ENCODE results near the gene DEAF1.
A peak's percentile ranks its signal among the peaks of the same experiment; 100 is the strongest.
"Not testable (repeated sequence)": the region's sequence is repeated elsewhere in the genome, so short reads cannot be mapped to it uniquely, and the experiment has no call there.

Gene DEAF1

DNA sequence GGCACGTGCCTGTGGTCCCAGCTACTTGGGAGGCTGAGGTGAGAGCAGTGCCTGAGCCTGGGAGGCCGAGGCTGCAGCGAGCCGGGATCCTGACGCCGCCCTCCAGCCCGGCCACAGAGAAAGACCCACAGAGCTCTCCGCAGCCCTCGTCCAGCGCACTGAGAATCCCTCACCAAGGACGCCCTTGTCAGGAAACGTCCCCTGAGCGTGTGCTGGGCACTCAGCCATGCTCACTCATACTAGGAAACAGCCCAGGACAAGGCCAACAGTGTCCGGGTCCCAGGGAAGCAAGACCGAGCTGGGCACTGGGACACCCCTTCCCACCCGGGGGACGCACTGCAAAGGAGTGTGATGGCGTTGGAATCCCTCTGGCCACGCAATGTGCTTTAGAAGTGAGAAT is 14.5 kb downstream of the DEAF1 start:
- DNase-seq (ENCODE audit: low spot score), result no peak

DNA sequence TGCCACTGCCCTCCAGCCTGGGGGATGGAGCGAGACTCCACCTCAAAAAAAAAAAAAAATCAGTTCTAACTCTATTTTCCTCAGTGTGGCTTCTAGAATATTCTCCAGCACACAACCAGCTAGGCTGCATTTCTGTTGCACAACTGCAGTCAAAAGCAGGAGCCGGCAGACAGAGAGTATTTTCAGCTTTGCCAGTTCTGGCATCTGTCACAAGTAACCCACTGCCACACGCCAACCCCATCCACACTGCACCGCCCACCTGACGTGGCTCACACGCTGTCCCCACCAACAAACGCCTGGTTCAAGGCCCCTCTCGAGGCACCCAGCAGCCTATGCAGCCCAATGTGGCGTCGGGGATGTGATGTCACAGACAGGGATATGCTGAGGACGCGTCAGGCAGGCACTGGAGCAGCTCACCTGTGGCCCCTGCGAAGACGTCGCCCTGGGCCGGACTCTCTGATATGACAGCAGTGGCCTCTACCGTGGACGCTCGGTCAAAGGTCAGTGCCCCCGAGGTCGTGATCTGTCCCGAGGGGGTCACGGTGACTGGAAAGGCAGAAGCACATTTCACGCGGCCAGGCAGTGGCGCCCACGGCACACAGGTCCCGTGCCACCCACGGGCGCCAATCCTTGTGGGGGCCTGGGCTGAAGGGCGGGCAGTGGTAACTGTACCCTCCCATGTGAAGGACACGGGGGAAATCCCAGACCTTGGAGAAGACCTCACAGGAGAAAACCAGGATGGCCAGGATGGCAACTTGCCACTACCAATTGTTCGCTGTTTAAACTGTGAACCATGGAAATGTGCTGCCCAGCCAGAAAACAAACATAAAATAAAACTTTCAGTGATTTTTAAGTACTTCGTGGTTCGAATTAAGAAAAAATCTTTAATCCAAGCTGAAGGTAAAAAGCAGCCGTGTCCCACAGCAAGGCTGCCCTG is 15.5 kb downstream of the DEAF1 start:
- no peak for DNase-seq (ENCODE audit: low spot score)

DNA sequence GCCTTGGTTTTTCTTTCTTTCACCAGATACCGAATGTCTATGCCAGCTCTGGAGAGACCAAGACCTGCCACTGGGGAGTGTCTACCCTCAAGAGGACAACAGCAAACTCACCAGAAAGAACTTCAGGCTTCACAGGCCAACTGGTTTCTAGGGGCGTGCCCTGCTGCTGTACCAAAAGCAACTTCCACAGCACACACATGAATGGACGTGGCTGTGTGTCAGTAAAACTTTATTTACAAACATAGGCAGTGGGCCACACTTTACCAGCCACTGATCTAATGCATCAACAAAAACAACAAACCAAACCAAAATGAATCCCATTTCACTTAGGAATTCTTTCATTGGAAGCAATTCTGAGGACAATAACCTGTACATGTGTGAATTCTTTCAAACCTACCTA is 16.7 kb downstream of the DEAF1 start:
- no peak for DNase-seq (ENCODE audit: low spot score)

DNA sequence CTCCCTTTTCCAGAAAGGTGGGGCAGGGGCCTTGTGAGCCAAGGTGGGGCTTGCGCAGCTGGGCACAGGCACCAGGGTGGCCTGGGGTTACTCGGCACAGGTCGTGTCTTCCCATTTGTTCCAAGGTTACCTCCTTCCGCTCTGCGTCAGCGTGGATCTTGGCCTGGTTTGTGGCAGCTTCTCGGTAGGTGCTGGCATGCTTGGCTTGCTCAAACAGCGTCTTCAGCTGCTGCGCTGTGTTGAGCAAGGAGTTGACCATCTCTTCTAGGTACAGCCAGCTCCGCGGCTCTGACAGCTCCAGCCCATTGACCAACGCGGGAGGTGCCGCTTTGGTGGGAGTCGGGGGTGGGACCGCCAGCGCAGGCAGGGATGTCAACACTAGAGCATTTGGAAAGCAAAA is 20.6 kb downstream of the DEAF1 start:
- DNase-seq (ENCODE audit: low spot score), result no peak

DNA sequence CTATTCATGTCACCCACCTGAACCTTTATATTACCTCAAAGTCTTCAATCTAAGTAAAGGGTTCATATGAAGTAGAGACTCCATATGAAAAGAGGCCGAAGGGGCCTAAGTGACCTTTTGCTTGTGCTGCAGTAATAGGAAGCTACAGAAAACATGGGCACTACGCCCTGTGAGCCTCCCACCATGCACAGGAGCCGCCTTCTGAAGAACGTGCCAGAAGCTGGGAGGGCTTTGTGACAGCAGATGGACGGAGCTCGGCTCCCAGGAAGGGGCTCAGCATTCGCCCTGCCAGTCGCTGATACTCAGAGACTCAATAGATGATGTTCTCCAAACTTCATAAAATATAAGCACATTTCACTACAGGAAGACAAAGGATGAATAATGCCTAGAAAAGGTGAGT is 21.2 kb downstream of the DEAF1 start:
- DNase-seq (ENCODE audit: low spot score), result no peak

DNA sequence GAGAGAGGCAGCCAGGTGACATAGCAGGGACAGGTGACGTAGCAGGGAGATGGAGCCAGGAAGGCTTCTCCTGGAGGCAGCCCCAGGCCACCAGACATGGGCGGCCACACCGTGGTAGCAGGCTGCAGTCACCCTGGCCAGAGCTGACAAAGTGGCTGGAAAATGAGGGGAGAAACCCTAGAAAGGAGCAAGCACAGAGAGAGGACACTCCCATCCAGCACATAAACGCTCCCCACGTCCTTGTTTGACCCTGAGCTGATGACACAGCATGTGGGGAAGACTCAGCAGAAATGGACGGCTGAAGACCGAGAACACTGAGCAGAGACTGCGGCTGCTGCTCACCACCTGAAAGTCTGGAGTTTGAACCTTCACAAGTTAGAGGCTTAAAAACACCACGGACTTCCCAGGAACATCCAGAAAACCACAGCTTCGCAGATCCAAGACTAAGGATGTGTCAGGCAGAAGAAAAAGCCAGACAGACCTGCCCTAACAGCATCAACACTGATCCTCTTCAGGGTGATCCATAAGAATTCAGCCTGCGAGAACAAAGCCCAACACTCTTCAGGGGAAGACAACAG is 29.2 kb downstream of the DEAF1 start:
- DNase-seq (ENCODE audit: low spot score), result no peak

DNA sequence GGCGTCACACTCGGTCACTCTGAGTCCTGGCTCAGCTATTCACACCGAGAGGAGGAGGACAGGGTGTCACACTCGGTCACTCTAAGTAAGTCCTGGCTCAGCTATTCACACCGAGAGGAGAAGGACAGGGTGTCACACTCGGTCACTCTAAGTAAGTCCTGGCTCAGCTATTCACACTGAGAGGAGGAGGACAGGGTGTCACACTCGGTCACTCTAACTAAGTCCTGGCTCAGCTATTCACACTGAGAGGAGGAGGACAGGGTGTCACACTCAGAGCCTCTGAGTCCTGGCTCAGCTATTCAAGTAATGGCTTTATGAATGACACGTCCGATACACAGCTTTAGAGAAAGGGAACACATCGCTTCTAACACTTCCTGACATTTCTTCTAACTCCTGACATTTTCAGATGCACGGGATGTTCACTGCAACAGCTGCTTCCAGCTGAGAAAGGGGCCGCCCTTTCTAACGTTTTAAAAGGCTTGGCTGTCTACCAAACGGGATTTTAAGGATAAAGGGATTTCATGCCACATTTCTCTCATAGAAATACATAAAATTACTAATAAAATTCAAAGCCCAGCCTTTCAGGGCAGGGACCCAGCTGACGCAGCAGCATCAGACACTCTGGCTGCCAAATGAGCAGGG is 29.8 kb downstream of the DEAF1 start:
- DNase-seq (ENCODE audit: low spot score), result no peak

DNA sequence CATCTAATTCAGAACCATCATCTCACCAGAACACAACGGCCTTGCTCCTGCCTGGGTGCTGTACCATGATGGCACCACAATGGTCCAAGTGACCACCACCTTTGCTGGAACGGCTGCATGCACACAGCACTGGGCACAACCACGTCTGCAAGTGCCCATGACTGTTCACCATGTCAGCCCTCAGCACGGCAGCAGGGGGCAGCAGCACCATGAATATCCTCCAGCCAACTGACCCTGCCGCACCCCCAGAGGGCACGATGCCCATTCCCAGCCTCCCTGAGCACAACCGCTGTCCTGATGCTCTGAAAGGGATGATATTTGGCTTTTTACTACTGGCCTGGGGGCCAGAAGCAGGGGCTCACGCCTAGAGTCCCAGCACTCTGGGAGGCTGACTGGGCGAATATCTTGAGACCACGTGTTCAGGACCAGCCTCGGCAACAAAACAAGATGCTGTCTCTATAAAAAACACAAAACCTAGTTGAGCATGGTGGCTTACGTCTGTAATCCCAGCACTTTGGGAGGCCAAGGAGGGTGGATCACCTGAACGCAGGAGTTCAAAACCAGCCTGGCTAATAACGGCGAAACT is 32.2 kb downstream of the DEAF1 start:
- DNase-seq (ENCODE audit: low spot score), result peak; percentile 42

DNA sequence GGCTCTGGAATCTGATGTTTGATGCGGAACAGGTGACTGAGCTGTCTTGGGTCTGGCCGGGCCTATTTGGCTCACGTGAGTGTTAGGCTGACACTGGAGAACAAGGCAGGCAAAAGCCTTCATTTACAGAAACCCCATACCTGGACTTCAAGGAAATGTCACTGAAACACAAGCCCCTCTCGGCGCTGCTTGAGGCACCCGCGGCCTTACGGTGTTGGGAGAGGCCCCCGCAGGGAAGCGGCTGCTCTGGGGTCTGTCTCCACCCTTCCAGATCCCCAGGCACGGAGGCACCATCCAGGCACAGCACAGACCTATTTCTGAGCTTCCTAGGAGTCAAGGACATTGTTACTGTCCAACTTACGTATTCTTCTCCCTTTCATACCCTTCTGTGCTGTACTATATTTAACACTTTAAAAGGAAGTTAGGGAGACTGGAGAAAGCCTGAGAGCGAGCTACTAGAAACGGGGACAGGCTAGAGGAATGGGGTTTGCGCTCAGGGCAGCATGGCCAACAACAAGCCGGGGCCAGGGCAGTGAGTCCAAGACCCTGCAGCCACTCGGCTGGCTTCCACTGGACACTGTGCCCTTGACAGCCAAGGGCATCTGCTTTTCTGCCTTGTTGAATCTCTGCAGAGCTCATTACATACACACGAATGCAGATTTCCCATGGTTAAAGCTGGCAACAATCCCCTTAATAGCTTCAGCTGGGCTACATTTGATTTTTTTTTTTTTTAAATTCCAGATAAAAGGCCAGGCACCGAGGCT is 34.2 kb downstream of the DEAF1 start:
- no peak for DNase-seq (ENCODE audit: low spot score)

DNA sequence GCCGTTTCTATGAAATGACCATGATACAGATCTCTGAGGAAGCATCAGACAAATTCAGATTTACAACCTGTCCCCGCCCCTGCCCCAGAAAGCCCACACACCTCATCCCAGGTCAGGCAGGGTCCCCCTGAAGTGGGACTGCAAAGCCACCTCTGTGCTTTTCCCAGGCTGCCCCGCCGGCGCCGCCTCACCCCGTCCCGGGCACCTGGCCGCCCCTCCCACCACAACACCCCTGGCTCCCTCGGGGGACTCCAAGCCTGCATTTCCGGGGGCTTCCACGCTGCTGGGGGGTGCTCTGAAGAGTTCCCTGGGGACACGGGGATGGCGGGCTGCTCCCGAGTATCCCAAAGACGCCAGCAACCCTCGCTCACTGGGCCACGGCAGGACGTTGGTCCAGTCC is 34.7 kb downstream of the DEAF1 start:
- DNase-seq (ENCODE audit: low spot score), result no peak

DNA sequence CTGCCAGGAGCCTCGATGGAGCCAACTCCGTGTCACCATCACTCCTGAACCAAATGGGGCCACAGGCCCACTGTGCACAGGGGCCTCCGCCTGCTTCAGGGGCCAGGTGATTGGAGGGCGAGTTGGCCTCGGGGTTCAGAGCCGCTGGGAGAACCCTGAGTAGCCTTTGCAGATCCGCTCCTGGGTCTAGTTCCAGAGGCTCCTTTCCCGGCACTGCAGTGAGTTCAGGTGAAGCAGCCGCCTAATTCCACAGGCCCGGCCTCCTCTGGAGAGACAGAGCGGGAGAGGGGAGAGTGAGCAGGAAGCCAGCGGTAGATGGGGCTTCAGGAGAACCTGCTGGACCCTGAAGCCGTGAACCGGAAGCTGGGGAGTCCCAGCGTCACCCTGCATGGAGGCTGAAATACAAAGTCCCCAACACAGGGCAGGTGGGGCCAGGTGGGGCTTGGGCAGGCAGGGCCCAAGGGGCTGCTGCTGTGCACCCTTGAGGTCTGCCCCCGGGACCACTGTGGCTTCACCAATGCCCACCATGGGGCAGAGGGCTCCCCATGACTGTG is 35.4 kb downstream of the DEAF1 start:
- DNase-seq (ENCODE audit: low spot score), result no peak

DNA sequence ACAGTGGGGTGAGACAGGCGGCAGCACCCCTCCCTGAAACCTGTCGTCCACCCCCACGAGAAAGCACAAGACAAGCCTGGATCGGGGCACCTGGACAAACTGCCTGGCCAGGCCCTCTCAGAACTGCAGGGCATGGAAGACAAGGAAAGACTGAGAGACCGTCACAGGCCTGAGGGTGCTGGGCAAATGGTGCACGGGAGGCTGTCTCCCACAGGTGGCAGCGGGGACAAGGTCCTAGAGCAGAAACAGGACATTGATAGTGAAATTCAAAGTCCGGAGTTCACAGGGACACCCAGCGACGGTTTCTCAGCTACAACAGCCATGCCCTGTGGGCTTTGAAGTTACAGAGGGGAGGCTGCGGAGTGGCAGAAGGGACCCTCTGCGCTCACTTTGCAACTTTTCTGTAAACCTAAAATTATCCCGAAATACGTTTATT is 37.3 kb downstream of the DEAF1 start:
- no peak for DNase-seq (ENCODE audit: low spot score)

DNA sequence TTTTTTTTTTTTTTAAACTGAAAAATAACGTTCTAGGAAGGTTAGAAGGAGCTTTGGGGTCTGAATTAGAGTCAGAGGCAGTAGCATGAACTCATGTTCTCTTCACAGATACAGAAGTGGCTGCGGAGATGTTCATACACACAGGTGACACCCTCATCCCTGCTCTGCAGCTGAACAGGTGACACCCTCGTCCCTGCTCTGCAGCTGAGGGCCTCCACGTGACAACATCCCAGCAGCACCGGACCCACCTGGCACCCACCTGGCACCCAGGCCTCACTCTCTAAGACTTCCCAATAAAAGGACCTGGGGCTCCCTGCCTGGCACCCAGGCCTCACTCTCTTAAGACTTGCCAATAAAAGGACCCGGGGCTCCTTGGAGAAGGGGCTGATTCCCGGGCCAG is 38.2 kb downstream of the DEAF1 start:
- DNase-seq (ENCODE audit: low spot score), result no peak

DNA sequence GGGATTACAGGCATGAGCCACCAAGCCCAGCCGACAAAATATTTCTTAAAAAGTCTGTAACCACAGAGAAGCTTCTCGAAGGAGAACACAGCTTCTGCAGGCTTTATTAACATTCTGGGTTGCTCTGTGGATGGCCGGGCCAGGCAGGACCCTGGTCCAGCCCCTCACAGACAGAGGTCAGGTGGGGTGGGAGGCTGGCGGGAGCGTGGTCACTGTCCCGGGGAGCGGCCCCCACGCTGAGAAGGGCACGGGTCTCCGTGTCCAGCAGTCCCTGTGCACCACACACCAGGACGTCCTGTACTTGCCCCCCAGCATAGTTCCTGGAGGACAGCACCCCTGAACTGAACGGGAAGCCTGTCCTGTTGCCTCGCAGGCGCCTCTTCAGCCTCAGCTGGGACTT is 38.6 kb downstream of the DEAF1 start:
- DNase-seq (ENCODE audit: low spot score), result no peak

DNA sequence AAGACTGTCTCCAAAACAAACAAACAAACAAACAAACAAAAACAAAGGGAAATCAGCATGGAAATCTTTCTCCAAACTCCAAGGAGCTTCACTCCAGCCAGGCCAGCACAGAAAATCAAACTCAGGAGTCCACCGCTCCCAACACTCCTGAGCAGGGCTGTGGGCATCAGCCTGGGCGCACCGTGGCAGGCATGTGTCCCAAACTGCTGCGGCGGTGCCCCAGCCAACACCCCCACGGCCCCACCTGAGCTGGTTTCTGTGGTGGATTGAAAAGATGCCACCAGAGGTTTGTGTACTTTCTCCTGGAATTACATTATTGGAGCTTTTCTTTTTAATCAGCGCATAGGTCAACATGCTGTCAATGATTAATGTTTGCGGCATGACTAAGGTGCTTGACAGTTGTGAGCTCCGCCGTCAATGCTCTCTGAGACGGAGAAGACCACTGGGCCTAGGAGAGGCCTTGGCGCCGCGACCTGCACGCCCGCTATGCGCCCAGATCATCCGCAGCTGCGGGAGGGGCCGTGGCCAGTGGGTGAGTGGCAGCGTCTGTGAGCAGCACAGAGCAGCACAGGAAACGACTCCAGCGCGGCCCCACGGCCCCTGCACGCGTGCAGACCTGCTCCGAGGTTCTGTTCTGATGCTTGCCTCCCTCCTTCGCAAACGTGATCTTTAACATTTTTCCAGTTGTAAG is 39.8 kb downstream of the DEAF1 start:
- no peak for DNase-seq (ENCODE audit: low spot score)

DNA sequence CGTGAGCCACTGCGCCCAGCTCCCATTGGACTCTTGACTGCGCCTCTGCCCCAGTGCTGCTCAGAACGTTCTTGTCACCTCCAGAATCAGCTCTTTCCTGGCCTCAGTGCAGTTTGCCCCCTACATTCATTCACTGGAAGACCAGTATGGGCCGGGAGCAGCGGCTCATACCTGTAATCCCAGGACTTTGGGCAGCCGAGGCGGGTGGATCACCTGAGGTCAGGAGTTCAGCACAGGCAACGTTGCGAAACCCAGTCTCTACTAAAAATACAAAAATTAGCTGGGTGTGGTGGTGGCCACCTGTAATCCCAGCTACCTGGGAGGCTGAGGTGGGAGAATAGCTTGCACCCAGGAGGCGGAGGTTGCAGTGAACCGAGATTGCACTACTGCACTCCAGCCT is 40.6 kb downstream of the DEAF1 start:
- DNase-seq (ENCODE audit: low spot score), result not testable (repeated sequence)

DNA sequence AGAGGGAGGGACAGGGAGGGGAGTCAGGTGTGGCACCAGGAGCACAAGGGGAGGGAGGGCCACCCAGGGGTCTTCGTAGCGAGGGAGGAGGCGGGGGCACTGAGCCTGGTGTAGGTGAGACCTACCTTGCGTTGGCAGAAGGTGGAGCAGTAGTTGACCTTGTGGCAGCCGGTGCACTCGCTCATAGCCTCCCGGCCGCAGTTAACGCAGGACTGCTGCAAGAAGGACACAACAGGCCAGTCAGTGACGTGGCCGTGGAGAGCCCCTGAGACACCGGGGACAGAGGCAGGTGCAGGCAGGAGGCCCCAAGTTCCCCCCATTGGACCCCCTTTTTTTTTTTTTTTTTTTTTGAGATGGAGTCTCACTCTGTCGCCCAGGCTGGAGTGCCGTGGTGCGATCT is 41.2 kb downstream of the DEAF1 start:
- no peak for DNase-seq (ENCODE audit: low spot score)

DNA sequence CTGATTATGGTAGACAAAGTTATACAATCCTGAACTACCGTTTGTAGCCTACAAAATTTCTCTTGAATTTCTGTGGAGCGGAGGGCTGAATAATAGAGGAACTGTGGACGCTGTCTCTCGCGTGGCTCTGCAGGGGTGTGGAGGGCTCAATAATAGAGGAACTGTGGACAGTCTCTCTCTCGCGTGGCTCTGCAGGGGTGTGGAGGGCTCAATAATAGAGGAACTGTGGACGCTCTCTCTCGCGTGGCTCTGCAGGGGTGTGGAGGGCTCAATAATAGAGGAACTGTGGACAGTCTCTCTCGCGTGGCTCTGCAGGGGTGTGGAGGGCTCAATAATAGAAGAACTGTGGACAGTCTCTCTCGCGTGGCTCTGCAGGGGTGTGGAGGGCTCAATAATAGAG is 41.9 kb downstream of the DEAF1 start:
- not testable (repeated sequence) for DNase-seq (ENCODE audit: low spot score)

DNA sequence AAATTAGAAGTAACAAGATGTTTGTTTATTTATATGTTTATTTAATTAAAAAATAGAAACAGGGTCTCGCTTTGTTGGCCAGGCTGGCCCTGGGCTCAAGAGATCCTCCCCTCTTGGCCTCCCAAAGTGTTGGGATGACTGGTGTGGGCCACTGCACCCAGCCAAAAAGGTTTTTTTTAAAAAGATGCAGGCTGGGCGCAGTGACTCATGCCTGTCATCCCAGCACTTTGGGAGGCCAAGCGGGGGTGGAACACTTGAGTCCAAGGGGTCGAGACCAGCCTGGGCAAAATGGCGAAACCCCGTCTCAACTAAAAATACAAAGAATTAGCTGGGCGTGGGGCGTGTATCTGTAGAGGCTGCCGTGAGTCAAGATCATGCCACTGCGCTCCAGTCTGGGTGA is 44.5 kb downstream of the DEAF1 start:
- DNase-seq (ENCODE audit: low spot score), result no peak

DNA sequence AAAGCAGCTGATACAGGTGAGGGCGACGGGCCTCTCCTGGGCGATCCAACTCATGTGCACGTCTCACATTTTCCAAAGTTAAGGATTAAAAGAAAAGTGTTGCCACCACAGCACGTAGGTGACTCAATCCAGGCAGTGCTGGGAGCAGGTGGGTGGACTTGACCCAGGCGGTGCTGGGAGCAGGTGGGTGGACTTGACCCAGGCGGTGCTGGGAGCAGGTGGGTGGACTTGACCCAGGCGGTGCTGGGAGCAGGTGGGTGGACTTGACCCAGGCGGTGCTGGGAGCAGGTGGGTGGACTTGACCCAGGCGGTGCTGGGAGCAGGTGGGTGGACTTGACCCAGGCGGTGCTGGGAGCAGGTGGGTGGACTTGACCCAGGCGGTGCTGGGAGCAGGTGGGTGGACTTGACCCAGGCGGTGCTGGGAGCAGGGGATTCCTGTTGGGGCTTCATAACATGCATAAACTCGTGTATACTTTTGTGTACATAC is 47.3 kb downstream of the DEAF1 start:
- not testable (repeated sequence) for DNase-seq (ENCODE audit: low spot score)

DNA sequence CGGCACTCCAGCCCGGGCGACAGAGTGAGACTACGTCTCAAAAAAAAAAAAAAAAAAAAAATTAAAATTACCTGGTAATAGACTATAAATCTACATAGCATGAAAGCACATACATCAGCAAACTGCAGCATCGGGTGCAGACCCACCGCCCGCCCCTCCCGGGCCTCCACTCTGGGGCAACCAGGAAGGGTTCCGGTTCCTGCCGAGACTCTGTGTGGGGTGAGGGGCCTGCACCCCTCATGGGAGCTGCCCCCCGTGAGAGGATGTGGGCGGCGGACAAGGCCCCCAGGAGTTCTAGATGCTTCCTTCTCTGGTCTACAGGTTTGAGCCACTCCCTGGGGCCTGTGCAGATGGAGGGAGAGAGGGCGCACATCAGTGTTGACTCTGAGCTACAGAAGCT is 48.8 kb downstream of the DEAF1 start:
- no peak for DNase-seq (ENCODE audit: low spot score)

All from putamen (tissue), 1 donor.